GM19023 (cell line): ENCODE measurements around the gene KRTAP22-1.

Experiments used
- ATAC-seq: cut with Tn5 transposase; IDR thresholded peaks from one replicate; pipeline ENCODE4 v1.9.1; 2021; ENCODE audit warnings: mild to moderate bottlenecking, moderate library complexity; ENCODE audit not compliant: unreplicated experiment

The KRTAP22-1 gene

GRCh38 chr21:30623362-30623761 is 22.5 kb downstream of the KRTAP22-1 start:
- ATAC-seq = no peak

GRCh38 chr21:30625449-30626165 is 24.7 kb downstream of the KRTAP22-1 start:
- ATAC-seq = no peak

- ATAC-seq = no peak
Observed at GRCh38 chr21:30628109-30628508, 27.2 kb downstream of the KRTAP22-1 start.

GRCh38 chr21:30629200-30629599 is 28.3 kb downstream of the KRTAP22-1 start:
- no peak for ATAC-seq

GRCh38 chr21:30634906-30635305 is 34.0 kb downstream of the KRTAP22-1 start, which contains the start of gene KRTAP20-2:
Gene KRTAP20-2 (plus strand): TSS chr21:30635206. CDS start chr21:30635264, 58 bp downstream.
- no peak for ATAC-seq

- no peak for ATAC-seq
Observed at GRCh38 chr21:30638686-30639085, 37.8 kb downstream of the KRTAP22-1 start.

- ATAC-seq = no peak
Observed at GRCh38 chr21:30642564-30642963, 41.7 kb downstream of the KRTAP22-1 start, which contains the start of gene KRTAP20-3. Gene KRTAP20-3 (plus strand): TSS chr21:30642864.

GRCh38 chr21:30646904-30647414 is 46.1 kb downstream of the KRTAP22-1 start:
- no peak for ATAC-seq
